SK-N-SH (cell line): ENCODE measurements around the gene NAE1. TPM values are rescaled to one million over a fixed set of nuclear protein-coding genes. Genes with fewer than 3 reads are reported as not detected.

Source experiments
- CTCF ChIA-PET: fragments of 300-600, 350-600 bp; formaldehyde crosslinking; extraction: SDS; loops from one replicate; lab custom pipeline; 2021; lab: Yijun Ruan, JAX
- POLR2A ChIA-PET: fragments of 350-600 bp; sonication (Branson Sonifier 250); formaldehyde crosslinking; extraction: SDS; loops from one replicate; lab custom pipeline; 2020; ENCODE audit warnings: antibody characterized with exemption, inconsistent platforms; lab: Yijun Ruan, JAX
- DNase-seq: peaks from one replicate; pipeline ENCODE4 v3.0.0; 2012
- H2AFZ ChIP-seq: fragments of 200-600 bp; sonication (generic); 2 replicates; pipeline ENCODE4 v1.8.1; 2016; ENCODE audit warnings: antibody characterized with exemption, mild to moderate bottlenecking, low read depth
- H3F3A ChIP-seq: fragments of 200-600 bp; sonication (generic); replicated peaks from 2 replicates; pipeline ENCODE3; 2016; ENCODE audit warnings: antibody characterized with exemption, mild to moderate bottlenecking; ENCODE audit not compliant: insufficient read depth
- H3K27ac ChIP-seq, 2 experiments: fragments of 200-500 bp in 1 of 2; fragments of 200-600 bp in 1 of 2; sonication (Bioruptor generic) in 1 of 2; sonication (generic), shearing (Covaris generic) in 1 of 2; 2 replicates each; pipeline versions ENCODE4 v1.5.1 to v1.6.1; 2014 to 2016; ENCODE audit warnings: low read depth in 2 of 2, inconsistent platforms in 1 of 2, low read length in 1 of 2, mild to moderate bottlenecking in 1 of 2, mixed read lengths in 1 of 2
- H3K27me3 ChIP-seq: fragments of 200-600 bp; sonication (generic), shearing (Covaris generic); 2 replicates; pipeline ENCODE4 v1.6.1; 2016; ENCODE audit warnings: mixed run types; ENCODE audit not compliant: insufficient read depth
- H3K36me3 ChIP-seq, 2 experiments: fragments of 200-500 bp in 1 of 2; fragments of 200-600 bp in 1 of 2; sonication (Bioruptor generic) in 1 of 2; sonication (generic) in 1 of 2; replicated peaks in 1 of 2; 2 replicates each; pipeline versions ENCODE3 to v1.5.1; 2014 to 2016; ENCODE audit warnings: low read length in 1 of 2, mild to moderate bottlenecking in 1 of 2; ENCODE audit not compliant: insufficient read depth in 2 of 2, control insufficient read depth in 1 of 2
- H3K4me1 ChIP-seq, 2 experiments: fragments of 200-500 bp in 1 of 2; fragments of 200-600 bp in 1 of 2; sonication (Bioruptor generic) in 1 of 2; sonication (generic), shearing (Covaris generic) in 1 of 2; 2 replicates each; pipeline versions ENCODE4 v1.5.1 to v1.6.1; 2014 to 2016; ENCODE audit warnings: low read depth in 1 of 2, low read length in 1 of 2, mixed run types in 1 of 2; ENCODE audit not compliant: insufficient read depth in 2 of 2, control insufficient read depth in 1 of 2
- H3K4me2 ChIP-seq: fragments of 200-600 bp; sonication (generic), shearing (Covaris generic); 2 replicates; pipeline ENCODE4 v1.6.1; 2017; ENCODE audit warnings: mixed run types
- H3K4me3 ChIP-seq, 2 experiments: fragments of 200-500 bp in 1 of 2; fragments of 200-600 bp in 1 of 2; sonication (Bioruptor generic) in 1 of 2; sonication (generic), shearing (Covaris generic) in 1 of 2; 2 replicates each; pipeline versions ENCODE4 v1.5.1 to v1.8.1; 2014 to 2016; ENCODE audit warnings: low read depth in 2 of 2, inconsistent platforms in 1 of 2, low read length in 1 of 2, mild to moderate bottlenecking in 1 of 2, mixed read lengths in 1 of 2, moderate library complexity in 1 of 2
- H3K79me2 ChIP-seq: fragments of 200-600 bp; sonication (generic); 2 replicates; pipeline ENCODE4 v1.8.1; 2017; ENCODE audit warnings: mild to moderate bottlenecking; ENCODE audit not compliant: insufficient read depth
- H3K9ac ChIP-seq: fragments of 200-600 bp; sonication (generic); 2 replicates; pipeline ENCODE4 v1.6.1; 2017; ENCODE audit warnings: mixed run types
- H3K9me2 ChIP-seq: fragments of 200-600 bp; sonication (generic); 2 replicates; pipeline ENCODE4 v1.6.1; 2017; ENCODE audit warnings: mixed run types
- H3K9me3 ChIP-seq: fragments of 200-600 bp; sonication (generic); 2 replicates; pipeline ENCODE4 v1.6.1; 2017; ENCODE audit warnings: mixed run types, mild to moderate bottlenecking, moderate library complexity
- H4K20me1 ChIP-seq: fragments of 200-600 bp; sonication (generic); 2 replicates; pipeline ENCODE4 v1.6.1; 2017; ENCODE audit warnings: mild to moderate bottlenecking, mixed run types; ENCODE audit not compliant: insufficient read depth
- CTCF ChIP-seq: fragments of 200-600 bp; sonication (generic); IDR thresholded peaks from 2 replicates; pipeline ENCODE4 v1.6.1; 2017; ENCODE audit warnings: antibody characterized with exemption, mild to moderate bottlenecking, moderate library complexity
- ELF1 ChIP-seq: IDR thresholded peaks from 2 replicates; pipeline ENCODE4 v1.4.0; 2012
- EP300 ChIP-seq, 2 experiments: IDR thresholded peaks; 2 replicates each; pipeline versions ENCODE4 v1.4.0 to v1.6.1; 2012; ENCODE audit warnings: borderline replicate concordance in 1 of 2, low read depth in 1 of 2, low read length in 1 of 2
- EZH2phosphoT487 ChIP-seq: fragments of 200-600 bp; sonication (generic); IDR thresholded peaks from 2 replicates; pipeline ENCODE4 v1.6.1; 2017; ENCODE audit warnings: low read depth, mixed run types, mild to moderate bottlenecking, antibody characterized with exemption, moderate library complexity, borderline replicate concordance
- FOSL2 ChIP-seq: IDR thresholded peaks from 2 replicates; pipeline ENCODE4 v1.4.0; 2012; ENCODE audit warnings: low read depth, mild to moderate bottlenecking, moderate library complexity, borderline replicate concordance
- GABPA ChIP-seq: IDR thresholded peaks from 2 replicates; pipeline ENCODE4 v1.4.0; 2012; ENCODE audit warnings: low read depth, mild to moderate bottlenecking
- GATA2 ChIP-seq: sonication (generic); formaldehyde crosslinking; IDR thresholded peaks from 2 replicates; pipeline ENCODE4 v1.5.0; 2020; ENCODE audit warnings: mild to moderate bottlenecking, missing genetic modification reagents
- IRF3 ChIP-seq: fragments of 150-350 bp; IDR thresholded peaks from 2 replicates; pipeline ENCODE4 v1.6.1; 2016; ENCODE audit warnings: mild to moderate bottlenecking, low read depth, low read length
- JUND ChIP-seq: IDR thresholded peaks from 2 replicates; pipeline ENCODE4 v1.4.0; 2012
- MAX ChIP-seq: IDR thresholded peaks from 2 replicates; pipeline ENCODE4 v1.4.0; 2012; ENCODE audit warnings: low read depth
- MXI1 ChIP-seq: IDR thresholded peaks from 2 replicates; pipeline ENCODE4 v1.6.1; 2012; ENCODE audit warnings: mild to moderate bottlenecking, low read depth, low read length, improper control_type of control experiment
- NFIC ChIP-seq: IDR thresholded peaks from 2 replicates; pipeline ENCODE4 v1.4.0; 2012; ENCODE audit warnings: borderline replicate concordance
- NRF1 ChIP-seq: IDR thresholded peaks from 2 replicates; pipeline ENCODE4 v1.6.1; 2012; ENCODE audit warnings: low read depth, mild to moderate bottlenecking, low read length
- PBX3 ChIP-seq: IDR thresholded peaks from 2 replicates; pipeline ENCODE4; 2012
- RAD21 ChIP-seq: IDR thresholded peaks from 2 replicates; pipeline ENCODE4 v1.6.1; 2012; ENCODE audit warnings: mild to moderate bottlenecking, low read length
- RFX5 ChIP-seq: IDR thresholded peaks from 2 replicates; pipeline ENCODE4 v1.6.1; 2012; ENCODE audit warnings: mild to moderate bottlenecking, improper control_type of control experiment, low read length
- SMC3 ChIP-seq: IDR thresholded peaks from 2 replicates; pipeline ENCODE4 v1.6.1; 2012; ENCODE audit warnings: low read depth, low read length, improper control_type of control experiment
- TAF1 ChIP-seq: IDR thresholded peaks from 2 replicates; pipeline ENCODE4 v1.6.1; 2012; ENCODE audit warnings: low read depth, mild to moderate bottlenecking, low read length, moderate library complexity, borderline replicate concordance
- WGBS: methylation state at CpG from one replicate; pipeline ENCODE4 v1.1.6; 2017; ENCODE audit warnings: low lambda C conversion rate; 5-methylcytosine and 5-hydroxymethylcytosine counted together
- polyA plus RNA-seq, 3 experiments: library from polyadenylated mRNA; depleted of rRNA; stranded (reverse); fragments of >200 nt; gene quantifications; 2 replicates each; pipeline ENCODE4 v1.2.3, GENCODE V29; 2012
- TF ChIP-seq, protein P1 (sequence below): IDR thresholded peaks from 2 replicates; pipeline ENCODE4 v1.4.0; 2012; ENCODE audit warnings: low read depth, borderline replicate concordance

The NAE1 gene
- polyA plus RNA-seq, 1 of the 3 experiments (the other 2 are of a cell fraction) = 33.8 TPM

GRCh38 chr16:66787427-66787826 lies 43.3 kb downstream of the NAE1 start:
- Histone ChIP-seq H2AFZ (no peak overlapping the region), H3K4me1 (no peaks in the 10 kb centered on the region), H3K79me2 (no peaks in the 10 kb centered on the region), H3K36me3 (no peaks in the 10 kb centered on the region), H3K9me3 (no peaks in the 10 kb centered on the region), H3F3A (no peaks in the 10 kb centered on the region), H4K20me1 (no peaks in the 10 kb centered on the region), H3K4me3 (no peak overlapping the region), H3K9ac (no peak overlapping the region), H3K9me2 (no peaks in the 10 kb centered on the region), H3K27ac (no peak overlapping the region), H3K27me3 (no peaks in the 10 kb centered on the region), H3K4me2 (no peak overlapping the region)
- WGBS = 93% methylated on average over 2 of the region's 2 CpGs
- TF ChIP-seq EP300 (IDR thresholded peaks at IDR 0.05; ENCODE audit: borderline replicate concordance in 1 of 2, low read depth in 1 of 2, low read length in 1 of 2) (no peak), JUND (no peak), SMC3 (no peak), RFX5 (no peak), MXI1 (no peak), RAD21 (no peak), NRF1 (no peak), FOSL2 (no peak), PBX3 (no peak), ELF1 (no peak), EZH2phosphoT487 (no peak), CTCF (no peak), GATA2 (CRISPR knock-in tag) (no peak)
- TF ChIP-seq, protein P1, sequence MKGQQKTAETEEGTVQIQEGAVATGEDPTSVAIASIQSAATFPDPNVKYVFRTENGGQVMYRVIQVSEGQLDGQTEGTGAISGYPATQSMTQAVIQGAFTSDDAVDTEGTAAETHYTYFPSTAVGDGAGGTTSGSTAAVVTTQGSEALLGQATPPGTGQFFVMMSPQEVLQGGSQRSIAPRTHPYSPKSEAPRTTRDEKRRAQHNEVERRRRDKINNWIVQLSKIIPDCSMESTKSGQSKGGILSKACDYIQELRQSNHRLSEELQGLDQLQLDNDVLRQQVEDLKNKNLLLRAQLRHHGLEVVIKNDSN = no peak
- POLR2A ChIA-PET = no interaction called here
- no peak for DNase-seq
- CTCF ChIA-PET = no interaction called here

DNA sequence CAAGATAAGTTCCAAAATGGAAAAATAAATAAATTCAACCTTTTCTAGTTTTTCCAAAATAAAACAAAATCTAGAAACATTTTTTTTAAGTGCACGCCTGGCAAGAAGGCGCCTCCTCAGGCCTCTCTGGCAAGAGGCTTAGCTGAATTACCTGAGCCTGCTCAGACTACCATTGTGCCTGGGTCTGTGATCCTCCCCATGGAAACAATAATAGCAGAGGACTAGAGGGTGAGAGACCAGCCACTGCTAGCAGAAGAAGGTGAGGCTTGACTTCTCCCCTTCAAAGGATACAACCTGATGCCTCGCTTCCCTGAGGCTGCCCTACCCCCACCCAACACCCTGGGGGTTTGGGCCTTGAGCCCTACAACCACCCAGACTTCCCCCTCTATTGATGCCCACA lies 44.2 kb downstream of the NAE1 start:
- H3F3A ChIP-seq = no peaks in the 10 kb centered on the region
- no peaks in the 10 kb centered on the region for H3K36me3 ChIP-seq
- no peaks in the 10 kb centered on the region for H3K27me3 ChIP-seq
- no peaks in the 10 kb centered on the region for H4K20me1 ChIP-seq
- ChIA-PET POLR2A (no interaction called here), CTCF (interaction anchor here (0.8 kb wide), 1 partner anchor 44 kb away, joined by 3 read pairs; the partner anchor contains the start of gene NAE1)
- no peak overlapping the region for H3K9ac ChIP-seq
- H3K9me3 ChIP-seq = no peaks in the 10 kb centered on the region
- WGBS = 95% methylated on average over 3 of the region's 3 CpGs
- H3K4me2 ChIP-seq = no peak overlapping the region
- H2AFZ ChIP-seq = no peak overlapping the region
- H3K27ac ChIP-seq = no peak overlapping the region
- H3K79me2 ChIP-seq = no peaks in the 10 kb centered on the region
- no peaks in the 10 kb centered on the region for H3K4me1 ChIP-seq
- no peaks in the 10 kb centered on the region for H3K9me2 ChIP-seq
- H3K4me3 ChIP-seq = no peak overlapping the region
- DNase-seq = no peak
- TF ChIP-seq EZH2phosphoT487 = no peak
- TF ChIP-seq IRF3 = no peak
- no peak for TF ChIP-seq FOSL2
- no peak for TF ChIP-seq MAX
- TF ChIP-seq GABPA = no peak
- no peak for TF ChIP-seq RFX5
- no peak for TF ChIP-seq TAF1
- TF ChIP-seq NFIC = no peak
- no peak for TF ChIP-seq PBX3
